SK-N-SH (cell line): ENCODE results near the gene FAF2. TPM values are rescaled to one million over a fixed set of nuclear protein-coding genes. Genes with fewer than 3 reads are reported as not detected.

Experiments
- CTCF ChIA-PET: fragments of 300-600, 350-600 bp; formaldehyde crosslinking; extraction: SDS; loops from one replicate; lab custom pipeline; 2021; lab: Yijun Ruan, JAX
- POLR2A ChIA-PET: fragments of 350-600 bp; sonication (Branson Sonifier 250); formaldehyde crosslinking; extraction: SDS; loops from one replicate; lab custom pipeline; 2020; ENCODE audit warnings: antibody characterized with exemption, inconsistent platforms; lab: Yijun Ruan, JAX
- DNase-seq: peaks from one replicate; pipeline ENCODE4 v3.0.0; 2012
- H2AFZ ChIP-seq: fragments of 200-600 bp; sonication (generic); 2 replicates; pipeline ENCODE4 v1.8.1; 2016; ENCODE audit warnings: antibody characterized with exemption, mild to moderate bottlenecking, low read depth
- H3F3A ChIP-seq: fragments of 200-600 bp; sonication (generic); replicated peaks from 2 replicates; pipeline ENCODE3; 2016; ENCODE audit warnings: antibody characterized with exemption, mild to moderate bottlenecking; ENCODE audit not compliant: insufficient read depth
- H3K27ac ChIP-seq, 2 experiments: fragments of 200-500 bp in 1 of 2; fragments of 200-600 bp in 1 of 2; sonication (Bioruptor generic) in 1 of 2; sonication (generic), shearing (Covaris generic) in 1 of 2; 2 replicates each; pipeline versions ENCODE4 v1.5.1 to v1.6.1; 2014 to 2016; ENCODE audit warnings: low read depth in 2 of 2, inconsistent platforms in 1 of 2, low read length in 1 of 2, mild to moderate bottlenecking in 1 of 2, mixed read lengths in 1 of 2
- H3K27me3 ChIP-seq: fragments of 200-600 bp; sonication (generic), shearing (Covaris generic); 2 replicates; pipeline ENCODE4 v1.6.1; 2016; ENCODE audit warnings: mixed run types; ENCODE audit not compliant: insufficient read depth
- H3K36me3 ChIP-seq, 2 experiments: fragments of 200-500 bp in 1 of 2; fragments of 200-600 bp in 1 of 2; sonication (Bioruptor generic) in 1 of 2; sonication (generic) in 1 of 2; replicated peaks in 1 of 2; 2 replicates each; pipeline versions ENCODE3 to v1.5.1; 2014 to 2016; ENCODE audit warnings: low read length in 1 of 2, mild to moderate bottlenecking in 1 of 2; ENCODE audit not compliant: insufficient read depth in 2 of 2, control insufficient read depth in 1 of 2
- H3K4me1 ChIP-seq, 2 experiments: fragments of 200-500 bp in 1 of 2; fragments of 200-600 bp in 1 of 2; sonication (Bioruptor generic) in 1 of 2; sonication (generic), shearing (Covaris generic) in 1 of 2; 2 replicates each; pipeline versions ENCODE4 v1.5.1 to v1.6.1; 2014 to 2016; ENCODE audit warnings: low read depth in 1 of 2, low read length in 1 of 2, mixed run types in 1 of 2; ENCODE audit not compliant: insufficient read depth in 2 of 2, control insufficient read depth in 1 of 2
- H3K4me2 ChIP-seq: fragments of 200-600 bp; sonication (generic), shearing (Covaris generic); 2 replicates; pipeline ENCODE4 v1.6.1; 2017; ENCODE audit warnings: mixed run types
- H3K4me3 ChIP-seq, 2 experiments: fragments of 200-500 bp in 1 of 2; fragments of 200-600 bp in 1 of 2; sonication (Bioruptor generic) in 1 of 2; sonication (generic), shearing (Covaris generic) in 1 of 2; 2 replicates each; pipeline versions ENCODE4 v1.5.1 to v1.8.1; 2014 to 2016; ENCODE audit warnings: low read depth in 2 of 2, inconsistent platforms in 1 of 2, low read length in 1 of 2, mild to moderate bottlenecking in 1 of 2, mixed read lengths in 1 of 2, moderate library complexity in 1 of 2
- H3K79me2 ChIP-seq: fragments of 200-600 bp; sonication (generic); 2 replicates; pipeline ENCODE4 v1.8.1; 2017; ENCODE audit warnings: mild to moderate bottlenecking; ENCODE audit not compliant: insufficient read depth
- H3K9ac ChIP-seq: fragments of 200-600 bp; sonication (generic); 2 replicates; pipeline ENCODE4 v1.6.1; 2017; ENCODE audit warnings: mixed run types
- H3K9me2 ChIP-seq: fragments of 200-600 bp; sonication (generic); 2 replicates; pipeline ENCODE4 v1.6.1; 2017; ENCODE audit warnings: mixed run types
- H3K9me3 ChIP-seq: fragments of 200-600 bp; sonication (generic); 2 replicates; pipeline ENCODE4 v1.6.1; 2017; ENCODE audit warnings: mixed run types, mild to moderate bottlenecking, moderate library complexity
- H4K20me1 ChIP-seq: fragments of 200-600 bp; sonication (generic); 2 replicates; pipeline ENCODE4 v1.6.1; 2017; ENCODE audit warnings: mild to moderate bottlenecking, mixed run types; ENCODE audit not compliant: insufficient read depth
- CTCF ChIP-seq: fragments of 200-600 bp; sonication (generic); IDR thresholded peaks from 2 replicates; pipeline ENCODE4 v1.6.1; 2017; ENCODE audit warnings: antibody characterized with exemption, mild to moderate bottlenecking, moderate library complexity
- EP300 ChIP-seq, 2 experiments: IDR thresholded peaks; 2 replicates each; pipeline versions ENCODE4 v1.4.0 to v1.6.1; 2012; ENCODE audit warnings: borderline replicate concordance in 1 of 2, low read depth in 1 of 2, low read length in 1 of 2
- FOXM1 ChIP-seq: IDR thresholded peaks from 2 replicates; pipeline ENCODE4 v1.4.0; 2012; ENCODE audit warnings: low read depth, mild to moderate bottlenecking
- GABPA ChIP-seq: IDR thresholded peaks from 2 replicates; pipeline ENCODE4 v1.4.0; 2012; ENCODE audit warnings: low read depth, mild to moderate bottlenecking
- GATA2 ChIP-seq: sonication (generic); formaldehyde crosslinking; IDR thresholded peaks from 2 replicates; pipeline ENCODE4 v1.5.0; 2020; ENCODE audit warnings: mild to moderate bottlenecking, missing genetic modification reagents
- MAX ChIP-seq: IDR thresholded peaks from 2 replicates; pipeline ENCODE4 v1.4.0; 2012; ENCODE audit warnings: low read depth
- MEF2A ChIP-seq: IDR thresholded peaks from 2 replicates; pipeline ENCODE4 v1.4.0; 2012; ENCODE audit warnings: low read depth, borderline replicate concordance
- NFIC ChIP-seq: IDR thresholded peaks from 2 replicates; pipeline ENCODE4 v1.4.0; 2012; ENCODE audit warnings: borderline replicate concordance
- NRF1 ChIP-seq: IDR thresholded peaks from 2 replicates; pipeline ENCODE4 v1.6.1; 2012; ENCODE audit warnings: low read depth, mild to moderate bottlenecking, low read length
- PBX3 ChIP-seq: IDR thresholded peaks from 2 replicates; pipeline ENCODE4; 2012
- POLR2AphosphoS5 ChIP-seq: IDR thresholded peaks from 2 replicates; pipeline ENCODE4 v1.6.1; 2012; ENCODE audit warnings: low read depth, low read length
- RCOR1 ChIP-seq: fragments of 150-350 bp; IDR thresholded peaks from 2 replicates; pipeline ENCODE4 v1.6.1; 2017; ENCODE audit warnings: antibody characterized with exemption, low read length
- REST ChIP-seq: IDR thresholded peaks from 2 replicates; pipeline ENCODE4 v1.6.1; 2012; ENCODE audit warnings: mild to moderate bottlenecking, low read depth, low read length, moderate library complexity
- SIN3A ChIP-seq: IDR thresholded peaks from 2 replicates; pipeline ENCODE4 v1.6.1; 2012; ENCODE audit warnings: low read depth, mild to moderate bottlenecking, low read length, moderate library complexity, borderline replicate concordance
- SMC3 ChIP-seq: IDR thresholded peaks from 2 replicates; pipeline ENCODE4 v1.6.1; 2012; ENCODE audit warnings: low read depth, low read length, improper control_type of control experiment
- TAF1 ChIP-seq: IDR thresholded peaks from 2 replicates; pipeline ENCODE4 v1.6.1; 2012; ENCODE audit warnings: low read depth, mild to moderate bottlenecking, low read length, moderate library complexity, borderline replicate concordance
- TCF12 ChIP-seq: IDR thresholded peaks from 2 replicates; pipeline ENCODE4 v1.4.0; 2012
- USF2 ChIP-seq: fragments of 150-350 bp; IDR thresholded peaks from 2 replicates; pipeline ENCODE4 v1.6.1; 2017; ENCODE audit warnings: antibody characterized with exemption, low read length, low read depth, borderline replicate concordance
- ZBTB33 ChIP-seq: IDR thresholded peaks from 2 replicates; pipeline ENCODE4 v1.4.0; 2012; ENCODE audit warnings: low read depth, borderline replicate concordance
- WGBS: methylation state at CpG from one replicate; pipeline ENCODE4 v1.1.6; 2017; ENCODE audit warnings: low lambda C conversion rate; 5-methylcytosine and 5-hydroxymethylcytosine counted together
- polyA plus RNA-seq, 3 experiments: library from polyadenylated mRNA; depleted of rRNA; stranded (reverse); fragments of >200 nt; gene quantifications; 2 replicates each; pipeline ENCODE4 v1.2.3, GENCODE V29; 2012

FAF2 gene
- polyA plus RNA-seq, 1 of the 3 experiments (the other 2 are of a cell fraction) = 25.5 TPM

DNA sequence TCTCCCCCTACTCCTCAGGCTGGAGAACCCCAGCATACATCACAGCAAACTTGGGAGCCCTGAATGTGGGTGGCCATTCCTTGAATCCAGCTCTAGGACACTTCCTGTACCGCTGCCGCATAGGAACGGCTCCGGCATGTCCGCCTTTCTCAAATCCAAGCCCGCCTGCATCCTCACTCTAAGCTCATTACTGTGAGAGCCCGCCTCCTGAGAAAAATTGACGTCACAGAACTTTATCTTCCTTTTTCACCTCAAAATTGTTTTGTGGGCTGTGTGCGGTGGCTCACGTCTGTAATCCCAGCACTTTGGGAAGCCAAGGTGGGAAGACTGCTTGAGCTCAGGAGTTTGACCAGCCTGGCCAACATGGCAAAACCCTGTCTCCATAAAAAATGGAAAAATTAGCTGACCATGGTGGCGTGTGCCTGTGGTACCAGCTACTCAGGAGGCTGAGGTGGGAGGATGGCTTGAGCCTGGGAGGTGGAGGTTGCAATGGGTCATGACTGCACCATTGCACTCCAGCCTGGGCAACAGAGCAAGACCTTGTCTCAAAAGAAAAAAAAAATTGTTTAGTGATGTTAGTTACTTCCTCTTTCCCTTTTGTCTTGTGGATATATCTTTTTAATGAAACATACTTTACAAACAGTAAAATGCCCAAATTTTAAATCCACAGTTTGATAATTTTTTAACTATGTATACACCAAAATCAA, 66.2 kb downstream of the FAF2 start:
- Histone ChIP-seq H2AFZ (no peak overlapping the region), H3K36me3 (peaks cover 0 to 8% of the 10 kb centered on the region in 2 experiments), H3F3A (peaks cover 6% of the 10 kb centered on the region), H3K9me3 (no peaks in the 10 kb centered on the region), H3K9ac (no peak overlapping the region), H4K20me1 (no peaks in the 10 kb centered on the region), H3K27ac (no peak overlapping the region), H3K9me2 (no peaks in the 10 kb centered on the region), H3K79me2 (no peaks in the 10 kb centered on the region), H3K4me3 (no peak overlapping the region), H3K4me2 (no peak overlapping the region), H3K4me1 (no peaks in the 10 kb centered on the region), H3K27me3 (no peaks in the 10 kb centered on the region)
- POLR2A ChIA-PET = no interaction called here
- TF ChIP-seq NFIC (no peak), MAX (no peak), PBX3 (no peak), TAF1 (no peak), NRF1 (no peak), SIN3A (no peak), TCF12 (no peak), ZBTB33 (no peak), RCOR1 (no peak), GATA2 (CRISPR knock-in tag) (no peak), EP300 (IDR thresholded peaks at IDR 0.05; ENCODE audit: borderline replicate concordance in 1 of 2, low read depth in 1 of 2, low read length in 1 of 2) (no peak), SMC3 (no peak), POLR2AphosphoS5 (no peak), USF2 (no peak), MEF2A (no peak), REST (no peak), GABPA (no peak), CTCF (no peak), FOXM1 (no peak)
- no peak for DNase-seq
- 86% methylated on average over 11 of the region's 11 CpGs for WGBS
- CTCF ChIA-PET = no interaction called here
